ENCODE measurements around the gene PPM1H. TPM values are rescaled to one million over a fixed set of nuclear protein-coding genes. Genes with fewer than 3 reads are reported as not detected.

The PPM1H gene
- total RNA-seq, 3 donors from 2014 or later (not counting 1 experiment from before 2014, with no cell fraction given) = 0.18 to 2.1 (median 0.40) TPM

DNA sequence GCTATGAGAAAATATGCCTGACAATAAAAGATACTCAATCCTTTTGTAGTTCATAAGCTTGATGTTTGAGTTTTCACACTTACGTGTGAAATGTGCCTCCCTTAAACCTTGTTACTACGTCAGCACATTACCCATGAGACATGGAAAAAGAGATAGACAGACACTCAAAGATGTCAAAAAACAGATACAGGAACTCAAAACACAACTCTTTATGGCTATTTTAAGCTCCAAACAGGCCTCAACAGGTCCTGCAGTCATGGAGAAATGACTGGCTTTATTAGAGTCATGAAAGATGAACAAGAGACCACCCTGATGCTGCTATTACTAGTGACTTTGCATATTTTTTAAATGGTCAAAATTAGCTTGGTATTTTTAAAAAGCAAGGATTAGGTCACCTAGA is 283.8 kb downstream of the PPM1H start:
- Mint-ChIP-seq H3K36me3 (no peaks in the 10 kb centered on the region), H3K27me3 (ENCODE audit: low read depth in 2 of 2) (peaks cover 17 to 31% of the 10 kb centered on the region in 2 donors), H3K4me1 (peaks cover 11 to 12% of the 10 kb centered on the region in 2 donors), H3K9me3 (no peaks in the 10 kb centered on the region), H3K27ac (no peak overlapping the region), H3K4me3 (no peak overlapping the region)
- 56% methylated on average over 2 of the region's 2 CpGs for WGBS (ENCODE audit: insufficient coverage)
- DNase-seq (no peak), ATAC-seq (peak in 1 of 3 donors; percentile 47)
- peaks cover 13% of the 10 kb centered on the region for H3K4me1 ChIP-seq (ENCODE audit: control insufficient read depth, insufficient read depth, low read length)
- H3K36me3 ChIP-seq (ENCODE audit: control insufficient read depth, insufficient read depth, low read length) = no peaks in the 10 kb centered on the region
- H3K27ac ChIP-seq (ENCODE audit: low read length) = no peak overlapping the region
- intact Hi-C loops (cut with micrococcal nuclease) = no loop called here
- no peaks in the 10 kb centered on the region for H3K27me3 ChIP-seq (ENCODE audit: control insufficient read depth, insufficient read depth, low read length)
- TF ChIP-seq, protein P1, sequence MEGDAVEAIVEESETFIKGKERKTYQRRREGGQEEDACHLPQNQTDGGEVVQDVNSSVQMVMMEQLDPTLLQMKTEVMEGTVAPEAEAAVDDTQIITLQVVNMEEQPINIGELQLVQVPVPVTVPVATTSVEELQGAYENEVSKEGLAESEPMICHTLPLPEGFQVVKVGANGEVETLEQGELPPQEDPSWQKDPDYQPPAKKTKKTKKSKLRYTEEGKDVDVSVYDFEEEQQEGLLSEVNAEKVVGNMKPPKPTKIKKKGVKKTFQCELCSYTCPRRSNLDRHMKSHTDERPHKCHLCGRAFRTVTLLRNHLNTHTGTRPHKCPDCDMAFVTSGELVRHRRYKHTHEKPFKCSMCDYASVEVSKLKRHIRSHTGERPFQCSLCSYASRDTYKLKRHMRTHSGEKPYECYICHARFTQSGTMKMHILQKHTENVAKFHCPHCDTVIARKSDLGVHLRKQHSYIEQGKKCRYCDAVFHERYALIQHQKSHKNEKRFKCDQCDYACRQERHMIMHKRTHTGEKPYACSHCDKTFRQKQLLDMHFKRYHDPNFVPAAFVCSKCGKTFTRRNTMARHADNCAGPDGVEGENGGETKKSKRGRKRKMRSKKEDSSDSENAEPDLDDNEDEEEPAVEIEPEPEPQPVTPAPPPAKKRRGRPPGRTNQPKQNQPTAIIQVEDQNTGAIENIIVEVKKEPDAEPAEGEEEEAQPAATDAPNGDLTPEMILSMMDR (IDR thresholded peaks at IDR 0.05) = no peak
- no peaks in the 10 kb centered on the region for H3K9me3 ChIP-seq (ENCODE audit: control insufficient read depth, insufficient read depth, low read length)
- H3K4me3 ChIP-seq (ENCODE audit: low read length) = no peak overlapping the region

DNA sequence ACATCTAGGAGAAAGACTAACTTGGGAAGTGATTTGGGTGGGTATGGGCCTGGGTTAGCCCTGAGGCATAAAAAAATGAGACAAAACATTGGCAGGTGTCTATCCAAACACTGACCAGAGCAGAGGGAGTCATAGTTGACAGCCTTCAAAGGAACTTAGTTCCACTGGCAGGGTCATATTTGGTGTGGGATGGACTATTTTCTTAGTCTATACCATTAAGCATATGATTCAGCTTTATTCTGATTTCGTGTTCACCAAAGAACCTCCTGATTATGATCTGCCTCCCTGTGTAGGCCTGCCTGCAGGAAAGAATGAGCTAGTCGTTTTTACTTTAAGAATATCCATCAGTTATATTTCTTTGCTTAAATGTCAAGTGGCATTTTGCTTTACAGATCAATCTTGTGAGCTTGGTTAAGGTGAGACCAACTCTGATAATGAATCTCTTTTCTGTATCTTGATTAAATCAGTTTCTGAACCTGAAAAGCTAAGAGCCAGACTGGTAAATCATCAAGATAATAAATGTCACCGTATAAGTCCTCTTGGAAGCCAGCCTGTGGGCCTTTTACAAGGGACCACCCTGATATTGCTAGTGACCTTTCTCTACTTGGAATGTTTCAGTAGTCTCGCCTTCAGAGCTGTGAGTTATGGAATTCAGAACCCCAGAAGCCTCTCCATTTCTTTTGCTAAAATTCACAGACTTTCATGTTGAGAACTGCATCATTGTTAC is 285.4 kb downstream of the PPM1H start:
- Histone ChIP-seq H3K27ac (ENCODE audit: low read length) (no peak overlapping the region), H3K27me3 (ENCODE audit: control insufficient read depth, insufficient read depth, low read length) (no peaks in the 10 kb centered on the region), H3K4me3 (ENCODE audit: low read length) (no peak overlapping the region), H3K36me3 (ENCODE audit: control insufficient read depth, insufficient read depth, low read length) (no peaks in the 10 kb centered on the region), H3K4me1 (ENCODE audit: control insufficient read depth, insufficient read depth, low read length) (peaks cover 7% of the 10 kb centered on the region), H3K9me3 (ENCODE audit: control insufficient read depth, insufficient read depth, low read length) (no peaks in the 10 kb centered on the region)
- Mint-ChIP-seq H3K9me3 (no peaks in the 10 kb centered on the region), H3K4me3 (no peak overlapping the region), H3K36me3 (no peaks in the 10 kb centered on the region), H3K4me1 (peaks cover 4 to 6% of the 10 kb centered on the region in 2 donors), H3K27ac (no peak overlapping the region), H3K27me3 (ENCODE audit: low read depth in 2 of 2) (peaks cover 9 to 26% of the 10 kb centered on the region in 2 donors)
- WGBS (ENCODE audit: insufficient coverage) = 72% methylated on average over 4 of the region's 4 CpGs
- intact Hi-C loops (cut with micrococcal nuclease) = no loop called here
- DNase-seq = no peak
- TF ChIP-seq, protein P1 (IDR thresholded peaks at IDR 0.05) = no peak
- ATAC-seq = no peak

DNA sequence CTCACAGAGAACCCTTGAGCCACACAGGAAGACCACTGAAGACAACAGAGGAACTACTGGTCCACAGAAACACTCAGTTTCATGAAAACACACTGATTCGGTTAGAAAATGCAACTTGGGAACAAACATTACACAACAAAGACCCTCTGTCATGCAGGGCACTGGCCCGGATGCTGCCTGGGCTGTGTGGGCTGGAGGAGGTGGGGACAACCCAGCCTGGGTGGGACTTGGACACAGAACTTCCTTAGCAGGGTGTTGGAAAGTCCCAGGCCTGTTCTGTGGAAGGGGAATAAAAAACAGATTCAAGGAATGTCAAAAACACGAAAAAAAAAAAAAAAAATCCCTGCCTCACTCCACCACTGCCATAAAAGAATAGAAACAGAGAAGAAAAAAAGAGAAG is 287.4 kb downstream of the PPM1H start:
- Mint-ChIP-seq H3K27me3 (ENCODE audit: low read depth in 2 of 2) (peaks cover 0 to 9% of the 10 kb centered on the region in 2 donors), H3K27ac (no peak overlapping the region), H3K4me1 (no peaks in the 10 kb centered on the region), H3K9me3 (no peaks in the 10 kb centered on the region), H3K36me3 (no peaks in the 10 kb centered on the region), H3K4me3 (no peak overlapping the region)
- no peak overlapping the region for H3K4me3 ChIP-seq (ENCODE audit: low read length)
- no peaks in the 10 kb centered on the region for H3K4me1 ChIP-seq (ENCODE audit: control insufficient read depth, insufficient read depth, low read length)
- DNase-seq (no peak), ATAC-seq (no peak)
- TF ChIP-seq, protein P1 (IDR thresholded peaks at IDR 0.05) = no peak
- H3K36me3 ChIP-seq (ENCODE audit: control insufficient read depth, insufficient read depth, low read length) = no peaks in the 10 kb centered on the region
- H3K9me3 ChIP-seq (ENCODE audit: control insufficient read depth, insufficient read depth, low read length) = no peaks in the 10 kb centered on the region
- WGBS (ENCODE audit: insufficient coverage) = 93% methylated on average over 2 of the region's 3 CpGs
- no peak overlapping the region for H3K27ac ChIP-seq (ENCODE audit: low read length)
- no peaks in the 10 kb centered on the region for H3K27me3 ChIP-seq (ENCODE audit: control insufficient read depth, insufficient read depth, low read length)
- intact Hi-C loops (cut with micrococcal nuclease) = no loop called here

DNA sequence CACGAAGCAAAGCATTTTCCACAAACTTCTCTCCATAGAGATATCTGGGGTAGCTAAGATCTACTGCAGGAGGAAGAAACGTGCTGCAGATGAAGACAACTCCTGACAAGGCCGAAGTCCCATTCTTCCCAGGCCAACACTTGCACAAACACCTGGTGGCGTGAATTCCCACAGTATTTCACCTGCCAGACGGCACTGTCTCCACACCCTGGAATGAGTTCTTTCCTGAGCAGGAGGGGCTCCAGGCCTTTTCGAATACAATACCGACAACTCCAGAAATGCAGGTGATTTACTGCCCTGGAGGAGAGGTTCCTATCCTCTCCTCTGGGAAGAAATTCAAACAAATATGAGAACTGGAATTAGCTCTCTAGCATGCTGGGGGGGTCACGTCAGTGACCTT is 288.4 kb downstream of the PPM1H start:
- DNase-seq (no peak), ATAC-seq (no peak)
- Histone ChIP-seq H3K9me3 (ENCODE audit: control insufficient read depth, insufficient read depth, low read length) (no peaks in the 10 kb centered on the region), H3K27me3 (ENCODE audit: control insufficient read depth, insufficient read depth, low read length) (no peaks in the 10 kb centered on the region), H3K36me3 (ENCODE audit: control insufficient read depth, insufficient read depth, low read length) (no peaks in the 10 kb centered on the region), H3K4me3 (ENCODE audit: low read length) (no peak overlapping the region), H3K27ac (ENCODE audit: low read length) (no peak overlapping the region), H3K4me1 (ENCODE audit: control insufficient read depth, insufficient read depth, low read length) (no peaks in the 10 kb centered on the region)
- Mint-ChIP-seq H3K27ac (no peak overlapping the region), H3K9me3 (no peaks in the 10 kb centered on the region), H3K36me3 (no peaks in the 10 kb centered on the region), H3K4me3 (no peak overlapping the region), H3K4me1 (no peaks in the 10 kb centered on the region), H3K27me3 (ENCODE audit: low read depth in 2 of 2) (peaks cover 0 to 9% of the 10 kb centered on the region in 2 donors)
- TF ChIP-seq, protein P1 (IDR thresholded peaks at IDR 0.05) = no peak
- intact Hi-C loops (cut with micrococcal nuclease) = no loop called here
- 92% methylated on average over 8 of the region's 8 CpGs for WGBS (ENCODE audit: insufficient coverage)
